VCaP (cell line): ENCODE data around the gene EMC9.

Source experiments
- H3K27ac ChIP-seq: fragments of 450-650 bp; 2 replicates; pipeline ENCODE4 v1.5.1; 2017
- CTCF ChIP-seq: fragments of 450-650 bp; conservative IDR thresholded peaks from 2 replicates; pipeline ENCODE4 v1.5.1; 2017; ENCODE audit warnings: mild to moderate bottlenecking, moderate library complexity

Gene EMC9

DNA sequence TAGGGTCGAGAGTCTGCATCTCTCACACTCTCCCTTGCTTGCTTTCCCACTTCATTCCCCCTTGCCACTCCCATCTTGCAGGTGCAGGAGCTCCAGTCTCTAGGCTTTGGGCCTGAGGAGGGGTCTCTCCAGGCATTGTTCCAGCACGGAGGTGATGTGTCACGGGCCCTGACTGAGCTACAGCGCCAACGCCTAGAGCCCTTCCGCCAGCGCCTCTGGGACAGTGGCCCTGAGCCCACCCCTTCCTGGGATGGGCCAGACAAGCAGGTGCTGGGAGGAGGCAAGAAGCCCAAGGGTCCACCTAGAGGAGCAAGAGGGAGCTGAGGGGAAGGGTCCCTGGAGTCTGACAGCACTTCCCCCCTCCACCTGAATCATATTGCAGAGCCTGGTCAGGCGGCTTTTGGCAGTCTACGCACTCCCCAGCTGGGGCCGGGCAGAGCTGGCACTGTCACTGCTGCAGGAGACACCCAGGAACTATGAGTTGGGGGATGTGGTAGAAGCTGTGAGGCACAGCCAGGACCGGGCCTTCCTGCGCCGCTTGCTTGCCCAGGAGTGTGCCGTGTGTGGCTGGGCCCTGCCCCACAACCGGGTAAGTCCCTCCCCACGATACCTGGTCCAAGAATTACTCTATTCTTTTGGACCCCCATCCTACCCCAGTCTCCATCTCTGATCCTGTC lies 10.2 kb upstream of the EMC9 start:
- TF ChIP-seq CTCF, result no peak
- H3K27ac ChIP-seq, result no peak overlapping the region

GRCh38 chr14:24150993-24151392 lies 9.6 kb upstream of the EMC9 start:
- TF ChIP-seq CTCF, result no peak
- no peak overlapping the region for H3K27ac ChIP-seq

DNA sequence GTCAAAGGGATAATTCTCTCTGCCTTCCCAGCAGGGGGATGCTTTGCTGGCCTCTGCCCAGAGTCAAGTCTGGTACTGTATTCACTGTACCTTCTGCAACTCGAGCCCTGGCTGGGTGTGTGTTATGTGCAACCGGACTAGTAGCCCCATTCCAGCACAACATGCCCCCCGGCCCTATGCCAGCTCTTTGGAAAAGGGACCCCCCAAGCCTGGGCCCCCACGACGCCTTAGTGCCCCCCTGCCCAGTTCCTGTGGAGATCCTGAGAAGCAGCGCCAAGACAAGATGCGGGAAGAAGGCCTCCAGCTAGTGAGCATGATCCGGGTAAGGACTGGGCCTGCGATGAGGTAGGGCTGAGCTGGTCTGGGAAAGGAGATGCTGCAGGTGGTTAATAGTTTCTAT lies 9.2 kb upstream of the EMC9 start:
- H3K27ac ChIP-seq, result no peak overlapping the region
- no peak for TF ChIP-seq CTCF

DNA sequence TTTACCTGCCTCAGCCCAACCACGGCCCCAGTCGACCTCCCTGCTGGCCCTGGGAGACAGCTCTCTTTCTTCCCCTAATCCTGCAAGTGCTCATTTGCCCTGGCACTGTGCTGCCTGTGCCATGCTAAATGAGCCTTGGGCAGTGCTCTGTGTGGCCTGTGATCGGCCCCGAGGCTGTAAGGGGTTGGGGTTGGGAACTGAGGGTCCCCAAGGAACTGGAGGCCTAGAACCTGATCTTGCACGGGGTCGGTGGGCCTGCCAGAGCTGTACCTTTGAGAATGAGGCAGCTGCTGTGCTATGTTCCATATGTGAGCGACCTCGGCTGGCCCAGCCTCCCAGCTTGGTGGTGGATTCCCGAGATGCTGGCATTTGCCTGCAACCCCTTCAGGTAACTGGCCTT lies 8.7 kb upstream of the EMC9 start:
- H3K27ac ChIP-seq, result no peak overlapping the region
- no peak for TF ChIP-seq CTCF

- no peak for TF ChIP-seq CTCF
Measured at GRCh38 chr14:24149302-24149969, 8.0 kb upstream of the EMC9 start.

DNA sequence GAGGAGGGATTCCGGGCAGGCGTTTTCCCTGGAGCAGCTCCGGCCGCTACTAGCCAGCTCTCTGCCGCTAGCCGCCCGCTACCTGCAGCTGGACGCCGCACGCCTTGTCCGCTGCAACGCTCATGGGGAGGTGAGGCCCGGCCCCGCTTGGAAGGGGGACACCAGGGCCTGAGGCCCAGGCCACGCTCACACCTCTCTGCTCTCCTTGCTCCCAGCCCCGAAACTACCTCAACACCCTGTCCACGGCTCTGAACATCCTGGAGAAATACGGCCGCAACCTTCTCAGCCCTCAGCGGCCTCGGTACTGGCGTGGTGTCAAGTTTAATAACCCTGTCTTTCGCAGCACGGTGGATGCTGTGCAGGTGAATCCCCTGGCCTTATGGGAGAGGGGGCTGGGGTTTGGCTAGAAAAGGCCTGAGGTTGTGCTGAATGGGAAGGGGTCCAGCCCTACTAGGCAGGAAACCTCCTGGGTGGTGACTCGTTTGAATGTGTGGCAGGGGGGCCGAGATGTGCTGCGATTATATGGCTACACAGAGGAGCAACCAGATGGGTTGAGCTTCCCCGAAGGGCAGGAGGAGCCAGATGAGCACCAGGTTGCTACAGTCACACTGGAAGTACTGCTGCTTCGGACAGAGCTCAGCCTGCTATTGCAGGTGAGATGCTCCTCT lies 6.5 kb upstream of the EMC9 start:
- H3K27ac ChIP-seq, result peak overlapping the region; percentile 83
- no peak for TF ChIP-seq CTCF

More at GRCh38 chr14:24149302-24149969, 8.0 kb upstream of the EMC9 start:
- no peak overlapping the region for H3K27ac ChIP-seq

GRCh38 chr14:24146978-24147760 lies 5.8 kb upstream of the EMC9 start, which contains the start of gene RNF31:
Gene RNF31, plus strand, starts transcription at chr14:24147498. Its CDS starts 201 bp downstream, at chr14:24147699.
- TF ChIP-seq CTCF, result no peak
- peak within 1 kb of the TSS; percentile 83 for H3K27ac ChIP-seq
